AG09309 (cell line): ENCODE data around the gene TAAR5.
"Not testable (repeated sequence)": the region's sequence is repeated elsewhere in the genome, so short reads cannot be mapped to it uniquely, and the experiment has no call there.

Experiments
- DNase-seq: peaks from one replicate; pipeline ENCODE4 v3.0.0-alpha.2; 2010; ENCODE audit warnings: low read depth
- H3K4me3 ChIP-seq: 2 replicates; pipeline ENCODE4 v1.5.1; 2011; ENCODE audit warnings: mild to moderate bottlenecking, low read depth, low read length, moderate library complexity; ENCODE audit not compliant: control insufficient read depth
- CTCF ChIP-seq: IDR thresholded peaks from 2 replicates; pipeline ENCODE4 v1.5.1; 2011; ENCODE audit warnings: mild to moderate bottlenecking, low read depth, low read length, inconsistent platforms; ENCODE audit not compliant: insufficient read depth, control insufficient read depth; ENCODE audit errors: missing control alignments

Gene TAAR5

GRCh38 chr6:132589454-132589853 lies at the start of gene TAAR5:
TSS of gene TAAR5 (minus strand) at chr6:132589741. CDS start at chr6:132589686, 55 bp downstream.
- no peak for TF ChIP-seq CTCF
- DNase-seq, result no peak
- H3K4me3 ChIP-seq, result no peak within 1 kb of the TSS

DNA sequence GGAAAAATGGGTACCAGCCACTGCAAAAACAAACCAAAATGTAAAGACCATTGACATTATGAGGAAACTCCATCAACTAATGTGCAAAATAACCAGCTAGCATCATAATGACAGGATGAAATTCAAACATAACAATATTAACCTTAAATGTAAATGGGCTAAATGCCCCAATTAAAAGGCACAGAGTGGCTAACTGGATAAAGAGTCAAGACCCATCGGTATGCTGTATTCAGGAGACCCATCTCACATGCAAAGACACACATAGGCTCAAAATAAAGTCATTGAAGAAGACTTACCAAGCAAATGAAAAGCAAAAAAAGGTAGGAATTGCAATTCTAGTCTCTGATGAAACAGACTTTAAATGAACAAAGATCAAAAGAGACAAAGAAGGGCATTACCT lies 47.6 kb upstream of the TAAR5 start:
- H3K4me3 ChIP-seq, DNase-seq: not testable (repeated sequence)

DNA sequence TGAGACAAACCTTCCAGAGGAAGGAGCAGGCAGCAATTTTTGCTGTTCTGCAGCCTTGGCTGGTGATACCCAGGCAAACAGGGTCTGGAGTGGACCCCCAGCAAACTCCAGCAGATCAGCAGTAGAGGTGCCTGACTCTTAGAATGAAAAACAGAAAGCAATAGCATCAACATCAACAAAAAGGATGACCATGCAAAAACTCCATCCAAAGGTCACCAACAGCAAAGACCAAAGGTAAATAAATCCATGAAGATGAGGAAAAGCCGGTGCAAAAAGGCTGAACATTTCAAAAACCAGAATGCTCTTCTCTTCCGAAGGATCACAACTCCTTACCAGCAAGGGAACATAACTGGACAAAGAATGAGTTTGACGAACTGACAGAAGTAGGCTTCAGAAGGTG lies 46.4 kb upstream of the TAAR5 start:
- not testable (repeated sequence) for DNase-seq, H3K4me3 ChIP-seq

- DNase-seq, H3K4me3 ChIP-seq: not testable (repeated sequence)
Observed at GRCh38 chr6:132635288-132635687, 45.7 kb upstream of the TAAR5 start.

DNA sequence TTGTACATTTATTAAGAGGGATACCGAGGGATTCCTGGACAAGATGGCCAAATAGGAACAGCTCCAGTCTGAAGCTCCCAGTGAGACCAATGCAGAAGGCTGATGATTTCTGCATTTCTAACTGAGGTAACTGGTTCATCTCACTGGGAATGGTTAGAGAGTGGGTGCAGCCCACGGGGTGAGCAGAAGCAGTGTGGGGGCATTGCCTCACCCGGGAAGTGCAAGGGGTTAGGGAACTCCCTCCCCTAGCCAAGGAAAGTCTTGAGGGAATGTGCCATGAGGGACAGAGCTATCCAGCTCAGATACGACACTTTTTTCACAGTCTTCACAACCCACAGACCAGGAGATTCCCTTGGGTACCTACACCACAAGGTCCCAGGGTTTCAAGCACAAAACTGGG lies 45.3 kb upstream of the TAAR5 start:
- DNase-seq, result no peak
- no peak overlapping the region for H3K4me3 ChIP-seq
- TF ChIP-seq CTCF, result no peak

DNA sequence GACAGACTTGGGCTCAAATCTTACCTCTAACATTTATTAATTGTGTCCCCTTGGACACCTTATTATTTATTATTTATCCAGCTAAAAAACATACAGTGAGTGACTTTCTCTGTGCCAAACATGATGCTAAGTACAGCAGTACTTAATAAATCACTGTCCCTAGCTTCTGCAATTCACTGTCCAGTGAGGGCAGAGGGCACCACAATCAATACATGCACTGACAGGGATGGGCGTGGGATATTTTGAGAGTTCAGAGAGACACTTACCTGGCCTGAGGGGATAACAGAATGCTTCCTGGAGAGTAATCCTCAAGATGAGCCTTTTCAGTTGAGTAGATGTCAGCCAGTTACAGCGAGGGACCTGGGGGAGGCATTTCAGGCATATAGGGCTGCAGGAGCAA lies 43.8 kb upstream of the TAAR5 start:
- no peak for DNase-seq
- no peak for TF ChIP-seq CTCF
- no peak overlapping the region for H3K4me3 ChIP-seq

DNA sequence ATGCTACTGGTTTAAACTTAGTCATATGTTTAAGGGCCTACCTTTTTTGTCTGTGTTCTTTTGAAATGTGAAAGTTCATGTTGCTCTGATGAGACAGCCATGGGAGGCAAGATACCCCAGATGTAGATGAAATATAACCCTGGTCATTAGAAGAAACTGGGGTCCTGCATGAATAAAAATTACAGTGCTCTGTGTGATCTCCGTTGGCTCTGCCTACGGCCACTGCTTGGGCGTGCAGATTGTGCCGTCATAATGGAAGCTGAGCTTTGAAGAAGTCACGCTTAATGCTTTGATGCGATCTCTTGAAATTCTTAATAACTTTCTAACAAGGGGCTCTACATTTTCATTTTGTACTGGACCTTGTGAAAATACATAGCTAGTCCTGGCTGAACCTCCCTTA lies 34.6 kb upstream of the TAAR5 start, which contains the start of gene TAAR2:
Gene TAAR2 (minus strand): TSS at position 101 of the 400 bp plus-strand sequence. CDS start 0 bp downstream, at position 101.
- no peak within 1 kb of the TSS for H3K4me3 ChIP-seq
- no peak for TF ChIP-seq CTCF
- no peak for DNase-seq

GRCh38 chr6:132623106-132623845 lies 33.7 kb upstream of the TAAR5 start:
- H3K4me3 ChIP-seq, result no peak overlapping the region
- no peak for DNase-seq
- TF ChIP-seq CTCF, result no peak
